GM19463 (cell line): ENCODE results near the gene DMD.

Experiments used
- ATAC-seq: cut with Tn5 transposase; IDR thresholded peaks from one replicate; pipeline ENCODE4 v1.9.1; 2021; ENCODE audit warnings: mild to moderate bottlenecking, moderate library complexity; ENCODE audit not compliant: unreplicated experiment

DMD gene

DNA sequence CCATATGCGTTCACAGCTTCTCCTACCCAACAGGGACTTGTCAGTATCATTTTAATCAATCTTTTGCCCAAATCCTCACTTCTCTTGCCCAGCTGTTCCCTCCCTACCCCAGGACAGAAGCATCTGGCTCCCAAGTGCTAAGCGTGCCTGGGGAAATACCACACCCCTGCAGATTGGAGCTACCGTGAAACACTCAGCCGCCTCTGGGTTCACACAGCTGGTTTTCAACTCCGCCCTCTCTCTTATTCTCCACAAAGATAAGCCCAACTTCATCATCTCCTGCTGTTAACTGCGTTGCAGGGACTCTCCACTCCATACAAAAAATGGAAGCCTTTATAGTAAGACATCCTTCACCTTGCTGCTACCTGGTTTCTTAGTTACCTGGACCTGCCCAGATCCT lies 1992.2 kb downstream of the DMD start:
- no peak for ATAC-seq

DNA sequence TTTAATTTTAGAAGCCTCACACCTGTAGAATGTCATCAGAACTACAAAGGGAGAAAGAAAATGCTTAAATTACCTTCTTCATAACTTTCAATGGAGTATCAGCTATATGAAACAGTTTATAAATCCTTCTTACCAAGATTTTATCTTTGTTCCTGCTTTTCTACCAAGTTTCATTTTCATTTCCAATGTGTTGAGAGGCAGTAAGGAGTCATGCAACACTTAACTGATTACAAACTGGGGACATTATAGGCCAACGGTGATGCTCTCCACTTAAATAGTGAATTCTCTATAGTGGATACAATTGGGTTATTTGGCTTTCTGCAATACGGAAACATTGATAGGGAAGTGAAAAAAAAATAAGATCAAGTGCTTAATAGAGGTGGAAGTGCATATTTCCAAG lies 1994.3 kb downstream of the DMD start:
- no peak for ATAC-seq

DNA sequence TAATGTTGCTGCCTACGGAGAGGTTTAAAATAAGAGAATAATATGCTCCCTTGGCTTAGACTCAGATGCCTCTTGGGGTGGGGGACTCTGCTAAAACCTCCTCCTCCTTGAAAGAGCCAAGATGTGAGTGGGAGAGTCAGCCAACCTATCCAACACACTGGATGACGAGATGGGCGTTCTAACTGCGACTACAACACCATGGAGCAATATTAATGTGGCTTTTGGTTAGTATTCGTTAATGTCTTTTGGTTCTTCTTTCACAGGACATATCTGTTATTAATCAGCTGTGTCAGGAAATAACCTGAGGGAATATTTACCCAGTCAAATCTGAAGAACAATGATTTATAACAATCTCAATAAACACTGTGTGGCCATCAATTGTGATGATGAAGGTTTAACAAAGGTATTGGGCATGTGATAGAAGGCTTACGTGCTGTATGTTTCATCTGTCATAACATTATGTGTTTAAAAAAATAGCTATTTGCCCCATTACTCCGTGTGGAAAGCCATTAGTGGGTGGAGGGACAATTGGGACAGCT lies 1996.0 kb downstream of the DMD start:
- peak; percentile 35 for ATAC-seq

DNA sequence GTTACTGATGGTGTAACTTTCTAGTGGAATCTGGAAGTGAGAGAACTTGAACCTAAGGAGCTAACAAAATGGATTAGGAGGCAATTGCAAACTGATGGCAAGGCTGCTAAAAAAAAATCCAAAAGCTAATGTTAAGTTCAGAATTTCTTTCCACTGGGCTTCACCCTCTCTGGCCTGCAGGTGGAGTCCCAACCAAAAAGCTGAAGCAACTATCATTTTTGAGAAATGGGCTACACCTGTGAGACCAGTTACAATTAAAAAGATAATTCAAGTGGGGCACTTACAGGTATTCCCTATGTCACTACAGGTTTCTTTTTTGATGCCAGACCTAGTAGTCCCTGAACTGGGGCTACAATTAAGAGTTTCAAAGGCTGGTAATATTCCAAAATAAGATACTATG lies 1997.4 kb downstream of the DMD start:
- peak; percentile 37 for ATAC-seq

DNA sequence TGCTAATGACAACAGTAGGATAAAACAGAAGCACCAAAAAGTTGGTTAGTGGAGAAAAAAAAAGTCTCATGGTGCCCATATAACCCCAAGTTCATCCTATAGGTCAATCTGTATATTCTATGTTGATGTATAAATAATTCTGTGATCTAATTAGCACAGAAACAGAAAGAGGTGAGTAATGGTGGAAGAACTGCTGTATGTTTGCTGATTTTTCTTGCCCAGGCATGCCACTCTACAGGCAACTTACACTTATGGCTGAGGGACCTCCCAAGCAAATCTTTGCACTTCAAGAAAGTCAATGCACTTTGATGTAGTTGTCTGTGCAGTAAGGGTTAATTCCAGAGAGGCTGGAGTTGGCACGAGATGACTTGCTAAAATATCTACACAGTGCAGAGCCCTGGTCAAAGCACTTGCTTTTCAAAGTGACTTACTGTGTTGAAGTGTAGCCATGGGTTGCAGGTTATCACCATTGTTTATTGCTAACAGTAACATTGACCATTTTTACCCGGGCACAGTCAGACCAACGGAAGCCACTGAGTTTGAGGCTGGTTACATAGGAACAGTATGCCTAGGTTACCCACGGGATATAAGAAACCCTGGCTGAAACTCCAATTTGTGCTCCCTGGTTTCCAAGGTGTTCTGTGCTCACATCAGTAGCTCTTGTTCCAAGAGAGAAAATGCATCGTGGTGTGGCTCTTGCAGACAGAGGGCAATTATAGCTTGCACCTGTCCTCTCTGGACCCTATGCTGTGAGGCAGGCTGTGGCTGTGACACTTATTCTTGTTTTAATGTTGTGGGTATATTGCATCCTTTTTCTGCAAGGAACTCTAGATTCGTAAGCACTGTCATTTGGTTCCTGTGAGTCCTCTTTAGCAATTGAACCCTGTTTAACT lies 1998.2 kb downstream of the DMD start:
- ATAC-seq: no peak

DNA sequence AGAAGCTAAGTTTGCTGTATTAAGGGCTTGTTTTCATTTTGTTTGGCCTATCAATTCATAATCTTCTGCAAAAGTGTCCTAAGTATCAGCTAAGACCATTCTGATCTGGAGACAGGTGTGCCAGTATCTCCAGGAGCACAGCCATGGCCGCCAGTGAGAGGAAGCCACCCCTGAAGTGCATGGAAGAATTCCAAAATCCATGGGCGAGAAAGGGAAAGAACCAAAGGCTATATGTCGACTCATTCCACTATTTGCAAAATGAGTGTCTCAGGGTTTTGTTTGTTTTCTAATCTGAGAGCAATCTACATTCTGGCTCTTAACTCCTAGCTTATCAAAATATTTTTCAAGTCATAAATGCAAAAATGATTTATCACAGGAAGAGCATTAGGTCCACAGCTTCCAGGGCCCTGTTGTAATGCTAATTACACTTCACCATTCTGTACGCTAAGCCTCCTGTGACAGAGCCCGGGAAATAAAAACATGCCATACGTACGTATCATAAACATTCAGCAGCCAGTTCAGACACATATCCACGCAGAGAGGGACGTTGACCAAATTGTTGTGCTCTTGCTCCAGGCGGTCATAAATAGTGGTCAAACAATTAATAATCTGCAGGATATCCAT lies 2002.2 kb downstream of the DMD start:
- no peak for ATAC-seq

DNA sequence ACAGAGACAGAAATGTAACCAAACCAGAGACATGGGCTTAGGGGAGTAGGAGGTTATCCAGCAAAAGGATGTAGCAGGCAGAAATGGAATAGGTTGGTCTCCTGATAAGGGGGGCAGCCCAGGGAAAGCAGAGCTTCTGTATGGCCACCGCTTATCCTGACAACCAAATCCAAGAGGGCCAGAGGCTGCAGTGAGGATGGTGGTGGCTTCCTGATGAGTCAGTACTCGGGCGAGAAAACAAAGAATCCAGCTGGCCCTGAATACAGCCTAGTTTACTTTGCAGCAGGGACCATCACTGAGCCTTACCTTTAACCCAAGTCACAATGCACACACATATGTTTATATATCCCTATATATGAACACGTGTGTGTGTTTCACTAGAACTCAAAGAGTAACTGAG lies 2009.8 kb downstream of the DMD start:
- ATAC-seq: no peak

DNA sequence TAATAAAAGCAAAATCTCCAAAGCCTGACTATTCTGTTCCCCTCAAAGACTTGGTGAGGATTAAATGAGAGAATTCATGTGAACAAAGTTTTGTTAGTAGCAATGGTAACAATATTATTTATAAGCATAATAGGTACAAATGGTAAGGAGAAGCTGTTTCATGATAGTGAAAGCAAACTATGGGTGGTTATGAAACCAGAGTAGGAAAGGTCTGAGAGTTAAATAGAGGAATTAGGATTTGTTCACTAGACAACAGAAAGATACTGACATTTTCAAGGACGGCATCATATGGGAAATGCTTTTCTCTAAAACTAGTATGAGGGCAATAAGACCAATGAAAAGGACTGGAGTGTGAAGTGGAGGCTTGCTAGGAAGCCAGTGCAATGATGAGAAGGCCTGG lies 2010.9 kb downstream of the DMD start:
- ATAC-seq: no peak

DNA sequence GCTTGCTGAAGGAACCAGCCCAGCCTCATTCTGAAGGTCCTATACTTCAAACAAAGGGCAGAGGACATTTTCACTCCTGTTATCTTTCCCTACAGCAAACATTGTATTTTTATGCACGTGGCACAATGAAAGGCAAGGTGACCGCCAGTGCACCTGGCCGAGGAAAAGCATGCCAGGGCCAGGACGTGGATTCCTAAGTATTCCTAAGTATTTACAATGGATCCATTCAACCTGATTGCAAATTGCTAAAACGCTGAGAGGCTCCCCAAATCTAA lies 2011.6 kb downstream of the DMD start:
- no peak for ATAC-seq

DNA sequence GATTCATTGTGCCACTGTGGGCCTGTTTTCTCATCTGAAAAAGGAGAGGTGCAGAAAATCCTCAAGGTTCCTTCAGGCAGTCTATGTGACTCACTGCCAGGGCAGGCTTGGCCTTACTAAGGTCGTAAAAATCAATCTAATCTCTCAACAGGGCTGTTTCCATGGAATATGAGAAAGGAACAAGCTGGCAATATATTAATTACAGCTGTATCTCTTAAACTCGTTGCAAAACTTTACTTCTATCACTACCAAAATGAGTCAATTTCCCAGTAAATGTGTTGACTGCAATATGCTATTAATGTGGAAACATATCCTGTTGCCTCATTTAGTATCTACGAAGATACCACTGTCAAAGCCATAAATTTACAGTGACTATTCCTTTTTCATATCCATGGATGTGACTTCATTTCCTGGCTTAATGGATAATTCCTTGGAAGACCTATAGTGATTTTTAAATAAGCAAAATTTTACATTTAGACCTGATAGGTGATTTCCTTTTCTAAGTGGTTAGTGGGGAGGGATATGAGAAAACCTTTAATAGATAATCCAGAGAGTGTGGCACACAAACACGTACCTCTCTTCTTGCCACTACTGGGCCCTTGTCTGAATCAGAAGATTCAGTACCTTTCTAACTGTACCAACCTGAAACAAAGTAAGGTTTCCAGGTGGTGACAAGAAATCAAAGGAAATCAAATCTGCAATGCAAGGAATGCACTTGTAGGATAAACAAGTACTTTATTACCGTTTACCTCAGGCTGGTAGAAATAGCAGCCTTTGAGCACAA lies 2012.1 kb downstream of the DMD start:
- ATAC-seq: peak; percentile 47

DNA sequence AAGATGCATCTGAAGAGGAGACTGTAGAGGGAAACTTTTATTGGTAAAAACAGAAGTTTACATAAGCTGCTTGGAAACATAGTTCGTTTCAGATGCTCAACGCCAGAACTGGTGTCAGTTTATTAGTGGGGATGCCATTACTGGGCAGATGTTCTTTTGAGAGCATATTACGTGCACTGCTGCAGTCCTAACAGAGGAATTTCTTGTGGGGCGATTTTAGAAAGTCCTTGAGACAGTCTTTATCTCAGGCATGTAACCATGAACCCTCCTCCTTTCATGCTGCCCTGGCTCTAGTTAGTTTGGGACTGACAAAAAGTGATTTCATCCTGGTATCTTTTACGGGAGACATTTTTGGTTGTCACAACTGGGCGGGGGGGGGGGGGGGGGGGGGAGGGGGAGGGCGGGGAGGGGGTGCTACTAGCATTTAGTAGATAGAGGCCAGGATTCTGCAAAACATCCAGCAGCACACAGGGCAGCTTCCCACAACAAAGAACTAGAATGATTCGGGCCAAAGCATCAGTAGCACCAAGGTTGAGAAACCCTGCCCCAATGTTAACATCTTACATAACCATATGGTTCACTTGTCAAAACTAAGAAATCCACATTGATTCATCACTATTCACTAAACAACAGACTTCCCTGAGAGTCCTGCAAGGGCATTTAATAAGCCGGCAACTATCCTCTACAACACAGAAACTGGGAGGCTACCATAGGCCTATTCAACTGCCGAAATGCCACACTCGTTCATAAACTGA lies 2021.0 kb downstream of the DMD start:
- no peak for ATAC-seq

DNA sequence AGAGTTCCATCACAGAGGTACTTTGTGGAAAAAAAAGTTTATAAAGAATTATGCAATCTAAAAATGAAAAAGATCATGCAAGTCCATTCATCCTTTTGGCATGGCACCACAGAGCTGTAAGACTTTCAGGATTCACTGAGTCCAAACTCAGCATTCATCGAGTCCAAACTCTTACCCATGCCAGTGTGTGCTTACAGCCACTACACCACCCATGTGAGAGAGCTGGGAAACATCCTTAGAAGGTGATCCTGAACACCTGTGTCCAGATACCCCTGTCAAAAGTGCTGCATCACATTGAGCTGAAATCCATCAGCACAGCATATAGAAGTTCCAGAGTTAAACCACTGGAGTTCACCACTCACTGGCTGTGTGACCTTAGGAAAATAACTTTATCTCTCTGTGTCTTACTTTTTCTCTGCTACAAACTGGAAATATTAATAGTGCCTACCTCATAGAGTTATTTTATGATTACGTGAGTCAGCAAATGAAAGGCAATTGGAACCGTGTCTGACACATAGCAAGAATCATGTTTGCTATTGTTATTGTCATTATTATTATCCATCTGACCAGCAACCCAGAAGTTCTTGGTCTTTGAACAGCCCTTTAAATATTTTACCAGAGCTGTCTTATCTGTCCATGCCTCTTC lies 2024.5 kb downstream of the DMD start:
- ATAC-seq: no peak

DNA sequence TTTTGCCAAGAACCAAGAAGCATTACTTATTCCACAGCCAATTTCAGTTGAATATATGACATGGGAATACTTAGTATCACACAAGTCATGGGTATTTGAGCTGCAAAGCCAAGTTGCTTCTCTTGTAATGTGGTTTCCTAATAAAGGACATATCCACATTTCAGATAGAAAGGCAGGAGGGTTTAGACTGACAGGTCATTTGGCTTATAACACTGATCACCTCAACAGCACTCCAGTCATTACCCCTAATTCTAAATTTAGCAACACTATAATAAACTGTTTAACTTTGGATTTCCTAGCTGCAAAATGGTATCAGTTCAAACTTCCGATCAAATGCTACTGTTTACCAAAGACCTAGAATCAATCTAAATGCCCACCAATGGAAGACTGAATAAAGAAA lies 2025.5 kb downstream of the DMD start:
- ATAC-seq: no peak

DNA sequence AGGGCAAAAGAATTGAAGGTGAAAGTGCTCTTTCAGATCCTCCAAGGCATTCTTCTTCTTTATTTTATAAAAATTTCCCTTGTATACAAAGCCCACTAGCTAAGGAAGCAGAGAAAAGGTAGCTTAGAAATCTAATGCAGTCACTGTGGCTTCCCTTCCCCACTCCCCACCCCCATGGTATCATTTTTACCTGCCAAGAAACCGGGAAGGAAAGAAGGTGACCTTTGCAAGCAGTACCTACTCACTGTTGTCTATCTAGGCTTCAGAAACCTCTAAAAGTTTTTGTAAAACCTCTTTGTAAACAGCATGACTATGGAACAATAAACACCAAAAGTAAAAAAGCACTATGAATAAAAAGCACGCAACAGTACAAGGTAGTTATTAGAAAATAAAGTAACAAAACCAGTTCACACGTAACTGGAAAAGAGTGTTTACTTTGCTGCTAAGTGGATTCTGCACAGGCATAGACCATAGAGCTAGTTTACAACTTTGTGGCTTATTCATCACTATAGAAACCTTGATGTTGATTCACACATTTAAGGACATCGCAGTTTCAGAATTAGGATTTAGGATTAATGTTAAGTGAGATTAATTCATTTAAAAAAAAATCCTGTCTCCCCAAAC lies 2029.9 kb downstream of the DMD start:
- ATAC-seq: no peak

DNA sequence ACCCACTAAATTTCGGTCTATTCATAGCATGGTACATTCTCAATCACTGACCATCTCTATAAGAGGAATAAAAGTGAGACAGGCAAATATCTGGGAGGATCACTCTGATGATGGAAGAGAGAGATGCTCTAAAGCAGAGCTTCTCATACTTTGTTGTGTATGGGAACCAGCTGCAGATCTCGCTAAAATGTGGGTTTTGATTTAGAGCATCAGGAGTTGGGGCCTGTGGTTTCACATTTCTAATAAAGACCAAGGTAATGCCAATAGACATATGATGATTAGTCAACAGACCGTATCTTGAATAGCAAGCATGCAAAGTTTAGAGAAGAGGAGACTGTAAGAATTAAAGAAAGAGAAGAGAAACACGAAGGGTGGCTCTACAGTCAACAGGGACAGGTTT lies 2032.1 kb downstream of the DMD start:
- no peak for ATAC-seq

DNA sequence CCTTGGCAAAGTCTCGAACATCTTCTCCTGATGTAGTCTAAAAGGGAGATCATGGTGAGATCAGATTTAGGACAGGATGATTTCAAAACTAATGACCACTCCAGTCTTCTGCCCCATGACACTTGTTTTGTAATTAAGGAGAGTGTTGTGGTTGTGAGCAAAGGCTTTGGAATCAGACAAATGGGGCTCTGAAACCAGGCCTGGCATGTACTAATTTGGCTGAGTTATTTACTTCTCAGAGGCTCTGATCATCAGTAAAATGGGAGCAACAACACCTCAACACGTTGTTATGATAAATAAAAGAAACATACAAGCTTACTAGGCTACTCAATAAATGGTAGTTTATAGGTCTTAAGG lies 2032.6 kb downstream of the DMD start:
- no peak for ATAC-seq

DNA sequence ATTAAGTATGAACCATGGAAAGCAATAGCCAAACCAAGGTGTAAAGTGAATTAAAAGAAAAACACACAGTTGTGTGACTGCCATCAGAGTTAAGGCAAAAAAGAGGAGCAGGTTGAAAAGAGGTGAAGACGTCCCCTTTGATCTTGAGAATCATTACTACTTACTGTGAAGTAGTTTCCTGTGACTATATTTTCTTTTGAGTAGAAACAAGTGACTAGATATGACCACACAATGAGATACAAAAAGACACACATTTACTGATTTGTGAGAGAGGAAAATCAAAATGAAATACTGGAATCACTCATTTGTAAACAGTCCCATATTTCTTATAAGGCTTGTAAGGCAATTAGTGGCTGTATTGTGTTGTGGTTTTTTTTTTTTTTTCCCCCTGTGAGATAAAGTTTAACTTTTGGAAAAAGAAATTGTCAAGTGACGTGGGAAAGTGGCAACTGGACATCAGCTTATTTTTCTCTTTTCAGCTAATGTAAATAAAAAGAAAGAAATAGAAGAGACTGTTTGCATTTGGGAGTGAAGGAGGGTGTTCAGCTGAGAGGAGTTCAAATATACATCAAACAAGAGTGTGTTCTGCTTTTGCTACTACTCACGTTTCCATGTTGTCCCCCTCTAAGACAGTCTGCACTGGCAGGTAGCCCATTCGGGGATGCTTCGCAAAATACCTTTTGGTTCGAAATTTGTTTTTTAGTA lies 2033.1 kb downstream of the DMD start:
- peak; percentile 74 for ATAC-seq

DNA sequence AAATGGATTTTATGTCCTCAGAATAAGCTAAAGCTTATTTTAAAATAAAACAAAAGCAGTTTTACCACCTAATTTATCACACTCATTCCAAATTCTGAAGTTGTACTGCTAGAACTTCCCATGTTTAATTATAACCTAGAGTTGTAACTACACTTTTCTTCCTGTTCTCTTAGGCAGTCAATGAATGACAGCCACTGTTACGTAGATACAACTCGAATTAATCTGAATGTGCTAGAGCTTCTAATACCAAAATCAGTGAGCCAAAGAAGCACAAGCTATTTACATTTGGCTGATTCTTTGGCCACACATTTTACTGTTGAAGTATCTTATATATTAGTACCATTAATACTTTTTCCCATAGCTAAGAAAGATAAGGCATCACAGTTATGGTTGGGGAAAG lies 2040.6 kb downstream of the DMD start:
- no peak for ATAC-seq

DNA sequence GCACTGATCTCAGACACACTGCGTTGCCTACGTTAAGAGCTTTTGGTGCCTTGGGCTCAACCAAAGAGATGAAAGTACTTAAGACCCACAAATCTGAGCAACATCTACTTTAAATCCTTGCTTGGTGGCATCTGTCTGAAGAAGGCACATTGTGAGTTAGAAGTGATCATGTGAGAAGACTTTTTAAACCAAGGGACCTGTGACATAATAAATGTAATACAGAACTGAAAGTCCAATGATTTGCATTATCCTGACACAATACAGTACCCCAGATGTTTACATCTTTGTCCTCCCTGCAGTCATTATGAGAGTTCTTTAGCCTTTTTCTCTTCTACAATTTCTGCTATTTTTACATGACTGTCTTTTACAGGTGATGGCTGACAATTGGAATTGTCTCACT lies 2042.8 kb downstream of the DMD start:
- peak; percentile 96 for ATAC-seq

DNA sequence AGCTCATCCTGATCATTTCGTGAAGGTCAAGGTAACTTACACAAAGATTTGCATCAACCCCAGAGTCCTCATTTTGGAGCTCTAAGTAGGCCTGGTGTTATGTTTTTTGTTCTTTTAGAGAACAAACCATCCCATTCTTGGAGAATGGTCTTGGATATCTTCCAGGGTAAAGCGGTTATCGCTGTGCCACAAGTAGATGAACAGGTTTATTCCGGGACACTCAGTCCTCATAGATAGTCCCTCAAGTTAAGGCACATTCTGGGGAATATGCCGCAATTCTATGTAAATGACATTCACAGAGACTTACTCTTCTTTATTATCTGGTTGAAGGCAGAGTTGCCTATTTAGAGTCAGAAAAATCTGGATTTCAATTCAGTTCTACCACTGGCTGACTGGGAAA lies 2044.5 kb downstream of the DMD start:
- no peak for ATAC-seq
